OCI-LY7 (cell line): Measurements from ENCODE around the gene SIVA1. TPM values are rescaled to one million over a fixed set of nuclear protein-coding genes. Genes with fewer than 3 reads are reported as not detected.

Source experiments
- BruUV-seq: library from RNA; stranded (reverse); fragments of 400-500 nt; replicated peaks from 2 replicates; lab custom pipeline; 2021; lab: Mats Ljungman, UMichigan
- CTCF ChIA-PET: fragments of 300-600 bp; sonication (Branson Sonifier 250); formaldehyde crosslinking; loops from one replicate; lab custom pipeline; 2022; ENCODE audit warnings: antibody characterized with exemption; ENCODE audit not compliant: unreplicated experiment; lab: Charles Lee
- POLR2A ChIA-PET: fragments of 300-600 bp; sonication (Branson Sonifier 250); formaldehyde crosslinking; loops from one replicate; lab custom pipeline; 2022; ENCODE audit warnings: antibody characterized with exemption; lab: Charles Lee
- DNase-seq: peaks from one replicate; pipeline ENCODE4 v3.0.0-alpha.2; 2015; ENCODE audit warnings: low spot score
- H2AFZ ChIP-seq: fragments of 200-600 bp; sonication (generic), shearing (Covaris generic); 2 replicates; pipeline ENCODE4 v1.6.1; 2014; ENCODE audit warnings: mild to moderate bottlenecking, antibody characterized with exemption, low read length, moderate library complexity
- H3K27ac ChIP-seq: fragments of 200-600 bp; sonication (generic); 2 replicates; pipeline ENCODE4 v1.5.1; 2014; ENCODE audit warnings: mixed run types, low read depth, mild to moderate bottlenecking, moderate library complexity, low read length, inconsistent platforms; ENCODE audit not compliant: poor library complexity, severe bottlenecking
- H3K36me3 ChIP-seq: fragments of 200-600 bp; sonication (generic); 2 replicates; pipeline ENCODE4 v1.6.1; 2014; ENCODE audit warnings: mild to moderate bottlenecking, antibody characterized with exemption, low read length, moderate library complexity, mixed read lengths; ENCODE audit not compliant: insufficient read depth
- H3K4me1 ChIP-seq: fragments of 200-600 bp; sonication (generic); 2 replicates; pipeline ENCODE4 v1.5.1; 2014; ENCODE audit warnings: mild to moderate bottlenecking, low read length; ENCODE audit not compliant: insufficient read depth, poor library complexity, severe bottlenecking
- H3K4me2 ChIP-seq: fragments of 200-600 bp; sonication (generic); 2 replicates; pipeline ENCODE4 v1.6.1; 2014; ENCODE audit warnings: mild to moderate bottlenecking, low read length
- H3K4me3 ChIP-seq: fragments of 200-600 bp; sonication (generic); 2 replicates; pipeline ENCODE4 v1.5.1; 2014; ENCODE audit warnings: mild to moderate bottlenecking, low read depth, low read length; ENCODE audit not compliant: poor library complexity, severe bottlenecking
- H3K79me2 ChIP-seq: fragments of 200-600 bp; sonication (generic); 2 replicates; pipeline ENCODE4 v1.6.1; 2016; ENCODE audit warnings: low read depth, mild to moderate bottlenecking, low read length, moderate library complexity, mixed read lengths; ENCODE audit not compliant: insufficient read depth
- H3K9me2 ChIP-seq: fragments of 200-600 bp; sonication (generic); 2 replicates; pipeline ENCODE4 v1.6.1; 2016; ENCODE audit warnings: mild to moderate bottlenecking, low read length, mixed read lengths; ENCODE audit not compliant: insufficient read depth
- H3K9me3 ChIP-seq: fragments of 200-600 bp; sonication (generic); 2 replicates; pipeline ENCODE4 v1.6.1; 2014; ENCODE audit warnings: mild to moderate bottlenecking, mixed run types, low read length, mixed read lengths
- H4K20me1 ChIP-seq: fragments of 200-600 bp; sonication (generic); 2 replicates; pipeline ENCODE4 v1.6.1; 2014; ENCODE audit warnings: mild to moderate bottlenecking, antibody characterized with exemption, low read length, moderate library complexity, mixed read lengths; ENCODE audit not compliant: insufficient read depth
- EZH2phosphoT487 ChIP-seq: fragments of 200-600 bp; sonication (generic); IDR thresholded peaks from 2 replicates; pipeline ENCODE4 v1.6.1; 2018; ENCODE audit warnings: low read depth, borderline replicate concordance, mild to moderate bottlenecking, mixed run types, antibody characterized with exemption, low read length, moderate library complexity, mixed read lengths
- intact Hi-C: fragments of 100-400 bp; cut with micrococcal nuclease; formaldehyde crosslinking; loops from one replicate; pipeline ENCODE4 v1.10.0; 2022; ENCODE audit not compliant: unreplicated experiment
- total RNA-seq, 2 experiments: library from RNA; depleted of rRNA in 1 of 2; stranded (reverse); fragments of >200 nt in 1 of 2; shearing (Covaris generic) in 1 of 2; gene quantifications; 2 replicates each; pipeline ENCODE4 v1.2.3, GENCODE V29; 2014 to 2022
- TF ChIP-seq, protein P1 (sequence below): fragments of 200-600 bp; sonication (generic); conservative IDR thresholded peaks from 2 replicates; pipeline ENCODE4 v1.5.1; 2014; ENCODE audit warnings: mild to moderate bottlenecking, antibody characterized with exemption, low read length, moderate library complexity, mixed read lengths

SIVA1 gene
- total RNA-seq, 2 experiments from 2014 or later = 111 to 244 TPM

DNA sequence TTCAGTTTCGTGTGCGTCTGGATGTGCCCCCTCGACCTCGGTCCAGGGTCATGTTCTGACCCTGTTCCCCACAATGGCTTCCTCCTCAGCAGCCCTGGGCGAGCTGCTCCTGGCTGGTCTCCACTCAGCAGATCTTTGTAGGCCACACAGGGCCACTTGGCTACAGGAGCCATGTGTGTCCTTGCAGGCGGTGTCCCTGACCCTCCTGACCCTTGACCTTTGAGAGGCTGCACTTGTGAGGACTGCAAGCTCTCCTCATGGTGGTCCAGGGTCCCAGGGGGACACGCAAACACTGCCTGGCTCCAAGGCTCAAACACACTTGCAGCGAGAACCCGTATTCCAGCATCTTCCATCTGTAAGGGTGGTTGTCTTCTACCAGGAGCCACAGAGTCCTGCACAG lies 7.5 kb upstream of the SIVA1 start:
- no TSS peak for BruUV-seq
- H3K4me3 ChIP-seq = no peak overlapping the region
- peaks cover 10% of the 10 kb centered on the region for H3K4me1 ChIP-seq
- H3K9me3 ChIP-seq = 0 out of 2 replicates have a peak, but pooled peaks cover 8% of the 10 kb centered on the region
- DNase-seq = no peak
- no peak overlapping the region for H3K4me2 ChIP-seq
- H3K36me3 ChIP-seq = no peaks in the 10 kb centered on the region
- TF ChIP-seq, protein P1, sequence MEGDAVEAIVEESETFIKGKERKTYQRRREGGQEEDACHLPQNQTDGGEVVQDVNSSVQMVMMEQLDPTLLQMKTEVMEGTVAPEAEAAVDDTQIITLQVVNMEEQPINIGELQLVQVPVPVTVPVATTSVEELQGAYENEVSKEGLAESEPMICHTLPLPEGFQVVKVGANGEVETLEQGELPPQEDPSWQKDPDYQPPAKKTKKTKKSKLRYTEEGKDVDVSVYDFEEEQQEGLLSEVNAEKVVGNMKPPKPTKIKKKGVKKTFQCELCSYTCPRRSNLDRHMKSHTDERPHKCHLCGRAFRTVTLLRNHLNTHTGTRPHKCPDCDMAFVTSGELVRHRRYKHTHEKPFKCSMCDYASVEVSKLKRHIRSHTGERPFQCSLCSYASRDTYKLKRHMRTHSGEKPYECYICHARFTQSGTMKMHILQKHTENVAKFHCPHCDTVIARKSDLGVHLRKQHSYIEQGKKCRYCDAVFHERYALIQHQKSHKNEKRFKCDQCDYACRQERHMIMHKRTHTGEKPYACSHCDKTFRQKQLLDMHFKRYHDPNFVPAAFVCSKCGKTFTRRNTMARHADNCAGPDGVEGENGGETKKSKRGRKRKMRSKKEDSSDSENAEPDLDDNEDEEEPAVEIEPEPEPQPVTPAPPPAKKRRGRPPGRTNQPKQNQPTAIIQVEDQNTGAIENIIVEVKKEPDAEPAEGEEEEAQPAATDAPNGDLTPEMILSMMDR = no peak
- no peak for TF ChIP-seq EZH2phosphoT487
- H3K9me2 ChIP-seq = no peaks in the 10 kb centered on the region
- POLR2A ChIA-PET = no interaction called here
- CTCF ChIA-PET = no interaction called here
- no peak overlapping the region for H2AFZ ChIP-seq
- no peaks in the 10 kb centered on the region for H3K79me2 ChIP-seq
- H3K27ac ChIP-seq = no peak overlapping the region
- intact Hi-C loops = no loop called here
- no peaks in the 10 kb centered on the region for H4K20me1 ChIP-seq

DNA sequence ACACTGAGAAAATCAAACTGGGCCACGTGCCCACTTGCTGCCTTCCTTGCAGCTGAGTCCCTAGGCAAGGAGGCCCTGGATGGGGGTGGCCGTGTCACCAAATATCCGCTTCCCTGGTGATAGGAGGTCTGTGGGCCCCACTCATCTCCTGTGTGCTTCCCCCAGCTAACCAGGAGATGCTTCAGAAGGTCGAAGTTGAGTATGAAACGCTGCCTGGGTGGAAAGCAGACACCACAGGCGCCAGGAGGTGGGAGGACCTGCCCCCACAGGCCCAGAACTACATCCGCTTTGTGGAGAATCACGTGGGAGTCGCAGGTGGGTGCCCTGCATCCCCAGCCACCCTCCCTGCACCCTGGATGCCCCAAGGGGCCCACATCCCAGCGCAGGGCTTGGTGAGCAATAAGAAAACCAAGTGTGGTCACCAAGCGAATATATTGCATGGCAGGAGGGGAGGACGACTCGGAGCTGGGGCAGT lies 6.8 kb upstream of the SIVA1 start:
- H3K4me3 ChIP-seq = no peak overlapping the region
- H3K27ac ChIP-seq = no peak overlapping the region
- no TSS peak for BruUV-seq
- H3K4me1 ChIP-seq = peaks cover 10% of the 10 kb centered on the region
- POLR2A ChIA-PET = no interaction called here
- H2AFZ ChIP-seq = no peak overlapping the region
- no peaks in the 10 kb centered on the region for H3K79me2 ChIP-seq
- 0 out of 2 replicates have a peak, but pooled peaks cover 10% of the 10 kb centered on the region for H3K9me3 ChIP-seq
- H3K4me2 ChIP-seq = no peak overlapping the region
- DNase-seq = no peak
- no peaks in the 10 kb centered on the region for H3K36me3 ChIP-seq
- TF ChIP-seq EZH2phosphoT487 = no peak
- TF ChIP-seq, protein P1 = no peak
- CTCF ChIA-PET = no interaction called here
- no peaks in the 10 kb centered on the region for H3K9me2 ChIP-seq
- H4K20me1 ChIP-seq = no peaks in the 10 kb centered on the region
- intact Hi-C loops = no loop called here

DNA sequence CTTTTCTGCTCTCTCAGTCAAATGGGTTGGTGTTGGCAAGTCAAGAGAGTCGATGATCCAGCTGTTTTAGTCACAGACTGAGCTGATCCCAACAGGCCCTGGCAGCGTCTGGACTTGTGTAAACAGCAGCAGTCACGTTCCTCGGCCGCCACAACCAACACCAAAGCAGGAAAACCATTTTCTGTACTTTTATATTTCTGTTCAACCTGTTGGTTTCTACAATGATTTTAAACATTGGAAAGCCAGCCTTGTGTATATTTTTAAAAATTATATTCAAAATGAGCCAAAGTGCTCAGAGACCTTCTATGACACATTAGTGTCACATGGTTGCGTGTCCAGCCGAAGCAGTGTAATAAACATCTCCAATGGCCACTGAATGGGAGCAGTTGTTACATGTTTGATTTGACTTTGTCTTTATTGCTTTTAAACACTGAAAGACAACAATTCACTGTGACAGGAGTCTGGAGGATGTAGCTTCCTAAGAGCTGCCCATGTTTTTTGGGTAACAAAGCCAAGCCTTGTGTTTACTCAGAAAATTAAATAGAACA lies 5.9 kb upstream of the SIVA1 start:
- no TSS peak for BruUV-seq
- no peak overlapping the region for H2AFZ ChIP-seq
- no peak for DNase-seq
- H3K79me2 ChIP-seq = no peaks in the 10 kb centered on the region
- H3K4me2 ChIP-seq = no peak overlapping the region
- no peak overlapping the region for H3K27ac ChIP-seq
- no peaks in the 10 kb centered on the region for H4K20me1 ChIP-seq
- H3K9me2 ChIP-seq = no peaks in the 10 kb centered on the region
- intact Hi-C loops = no loop called here
- H3K4me3 ChIP-seq = no peak overlapping the region
- H3K36me3 ChIP-seq = no peaks in the 10 kb centered on the region
- POLR2A ChIA-PET = no interaction called here
- H3K4me1 ChIP-seq = peaks cover 16% of the 10 kb centered on the region
- CTCF ChIA-PET = no interaction called here
- no peak for TF ChIP-seq EZH2phosphoT487
- TF ChIP-seq, protein P1 = no peak
- 0 out of 2 replicates have a peak, but pooled peaks cover 10% of the 10 kb centered on the region for H3K9me3 ChIP-seq
